Liver (tissue), 9 donors: ENCODE measurements around the gene CREB3L2. TPM values are rescaled to one million over a fixed set of nuclear protein-coding genes. Genes with fewer than 3 reads are reported as not detected.

Source experiments
- DNase-seq: peaks from one replicate; pipeline ENCODE4 v3.0.0-alpha.2; 2017; ENCODE audit warnings: low spot score
- H3K27ac ChIP-seq, 2 donors: one replicate each; pipeline ENCODE4 v1.7.0; 2013; ENCODE audit warnings: inconsistent platforms in 2 of 2, low read length in 2 of 2, control low read depth in 1 of 2, low read depth in 1 of 2, mild to moderate bottlenecking in 1 of 2
- H3K27me3 ChIP-seq, 4 donors: one replicate each; pipeline versions ENCODE4 v1.6.1 to v1.7.0; 2013; ENCODE audit warnings: low read length in 3 of 4, inconsistent platforms in 1 of 4, mild to moderate bottlenecking in 1 of 4, moderate library complexity in 1 of 4; ENCODE audit not compliant: control insufficient read depth in 4 of 4, insufficient read depth in 4 of 4
- H3K36me3 ChIP-seq, 4 donors: one replicate each; pipeline versions ENCODE4 v1.6.1 to v1.7.0; 2013; ENCODE audit warnings: low read length in 3 of 4, mild to moderate bottlenecking in 3 of 4, low read depth in 1 of 4, moderate library complexity in 1 of 4; ENCODE audit not compliant: control insufficient read depth in 4 of 4, insufficient read depth in 3 of 4
- H3K4me1 ChIP-seq, 4 donors: one replicate each; pipeline versions ENCODE4 v1.6.1 to v1.7.0; 2013; ENCODE audit warnings: low read length in 3 of 4, mild to moderate bottlenecking in 3 of 4, moderate library complexity in 1 of 4; ENCODE audit not compliant: control insufficient read depth in 4 of 4, insufficient read depth in 4 of 4
- H3K4me3 ChIP-seq, 3 donors: one replicate each; pipeline versions ENCODE4 v1.6.1 to v1.7.0; 2013; ENCODE audit warnings: low read length in 3 of 3, control low read depth in 1 of 3, low read depth in 1 of 3, mild to moderate bottlenecking in 1 of 3
- H3K9ac ChIP-seq, 2 donors: one replicate each; pipeline ENCODE4 v1.7.0; 2013; ENCODE audit warnings: low read length in 2 of 2, mild to moderate bottlenecking in 2 of 2, moderate library complexity in 2 of 2, control low read depth in 1 of 2, low read depth in 1 of 2
- H3K9me3 ChIP-seq, 4 donors: one replicate each; pipeline versions ENCODE4 v1.6.1 to v1.7.0; 2013; ENCODE audit warnings: low read length in 3 of 4; ENCODE audit not compliant: control insufficient read depth in 4 of 4
- ATF3 ChIP-seq: IDR thresholded peaks from 2 replicates; pipeline ENCODE4 v1.6.1; 2016; ENCODE audit warnings: antibody characterized with exemption
- CTCF ChIP-seq: fragments of 150-350 bp; IDR thresholded peaks from 2 replicates; pipeline ENCODE4 v1.5.1; 2017; ENCODE audit warnings: improper control_type of control experiment, low read depth, low read length; ENCODE audit not compliant: missing input control
- EGR1 ChIP-seq, 2 donors: IDR thresholded peaks; 2 replicates each; pipeline ENCODE4 v1.6.1; 2016 to 2018; ENCODE audit warnings: antibody characterized with exemption in 2 of 2, low read depth in 2 of 2
- FOXA1 ChIP-seq: IDR thresholded peaks from 2 replicates; pipeline ENCODE4 v1.6.1; 2016; ENCODE audit warnings: antibody characterized with exemption
- FOXA2 ChIP-seq: IDR thresholded peaks from 2 replicates; pipeline ENCODE4 v1.6.1; 2016; ENCODE audit warnings: antibody characterized with exemption
- GABPA ChIP-seq, 2 donors: IDR thresholded peaks in 1 of 2; conservative IDR thresholded peaks in 1 of 2; 2 replicates each; pipeline ENCODE4 v1.6.1; 2016; ENCODE audit warnings: antibody characterized with exemption in 2 of 2, mild to moderate bottlenecking in 1 of 2, moderate library complexity in 1 of 2
- HNF4A ChIP-seq, 2 donors: conservative IDR thresholded peaks; 2 replicates each; pipeline ENCODE4 v1.6.1; 2016; ENCODE audit warnings: antibody characterized with exemption in 2 of 2, mild to moderate bottlenecking in 2 of 2
- HNF4G ChIP-seq: IDR thresholded peaks from 2 replicates; pipeline ENCODE4 v1.6.1; 2016; ENCODE audit warnings: antibody characterized with exemption
- JUND ChIP-seq, 2 donors: IDR thresholded peaks; 2 replicates each; pipeline ENCODE4 v1.6.1; 2016; ENCODE audit warnings: antibody characterized with exemption in 2 of 2
- MAX ChIP-seq: IDR thresholded peaks from 2 replicates; pipeline ENCODE4 v1.6.1; 2016; ENCODE audit warnings: antibody characterized with exemption
- NR2F2 ChIP-seq: IDR thresholded peaks from 2 replicates; pipeline ENCODE4 v1.6.1; 2016; ENCODE audit warnings: antibody characterized with exemption
- RAD21 ChIP-seq, 2 donors: IDR thresholded peaks; 2 replicates each; pipeline ENCODE4 v1.6.1; 2016; ENCODE audit warnings: antibody characterized with exemption in 2 of 2, mild to moderate bottlenecking in 2 of 2
- RXRA ChIP-seq, 2 donors: IDR thresholded peaks; 2 replicates each; pipeline ENCODE4 v1.6.1; 2017 to 2018; ENCODE audit warnings: antibody characterized with exemption in 2 of 2, mild to moderate bottlenecking in 1 of 2
- SP1 ChIP-seq: IDR thresholded peaks from 2 replicates; pipeline ENCODE4 v1.6.1; 2018; ENCODE audit warnings: antibody characterized with exemption, mild to moderate bottlenecking
- TAF1 ChIP-seq: conservative IDR thresholded peaks from 2 replicates; pipeline ENCODE4 v1.6.1; 2016; ENCODE audit warnings: antibody characterized with exemption, mild to moderate bottlenecking
- YY1 ChIP-seq: IDR thresholded peaks from 2 replicates; pipeline ENCODE4 v1.6.1; 2016; ENCODE audit warnings: antibody characterized with exemption, mild to moderate bottlenecking
- WGBS: extraction: QIAGEN DNeasy Blood & Tissue Kit; methylation state at CpG from one replicate; pipeline ENCODE4 v1.1.7; 2013; 5-methylcytosine and 5-hydroxymethylcytosine counted together
- polyA plus RNA-seq, 2 donors: library from polyadenylated mRNA; stranded (reverse) in 1 of 2; unstranded in 1 of 2; fragments of 200-250 nt in 1 of 2; fragments of >200 nt in 1 of 2; fragmentation: Nextera tagmentation in 1 of 2; extraction: Ambion mirVana in 1 of 2; gene quantifications; one replicate each; pipeline versions ENCODE4 v1.2.1 to v1.2.3, GENCODE V29; 2013 to 2015
- total RNA-seq, 2 donors: library from RNA; depleted of rRNA; stranded (reverse); fragments of >200 nt; gene quantifications; one replicate each; pipeline ENCODE4 v1.2.3, GENCODE V29; 2014
- TF ChIP-seq, protein P1 (sequence below): IDR thresholded peaks from 2 replicates; pipeline ENCODE4 v1.6.1; 2016; ENCODE audit warnings: antibody characterized with exemption
- TF ChIP-seq, protein P2 (sequence below): IDR thresholded peaks from 2 replicates; pipeline ENCODE4 v1.6.1; 2016; ENCODE audit warnings: antibody characterized with exemption, mild to moderate bottlenecking
- donor health status: healthy.
- donor health status: healthy.
- donor health status: healthy.
- donor health status: healthy.
- donor health status: healthy.

The CREB3L2 gene
- total and polyA plus RNA-seq, 4 donors: 6.7 to 16.6 (median 9.9) TPM

DNA sequence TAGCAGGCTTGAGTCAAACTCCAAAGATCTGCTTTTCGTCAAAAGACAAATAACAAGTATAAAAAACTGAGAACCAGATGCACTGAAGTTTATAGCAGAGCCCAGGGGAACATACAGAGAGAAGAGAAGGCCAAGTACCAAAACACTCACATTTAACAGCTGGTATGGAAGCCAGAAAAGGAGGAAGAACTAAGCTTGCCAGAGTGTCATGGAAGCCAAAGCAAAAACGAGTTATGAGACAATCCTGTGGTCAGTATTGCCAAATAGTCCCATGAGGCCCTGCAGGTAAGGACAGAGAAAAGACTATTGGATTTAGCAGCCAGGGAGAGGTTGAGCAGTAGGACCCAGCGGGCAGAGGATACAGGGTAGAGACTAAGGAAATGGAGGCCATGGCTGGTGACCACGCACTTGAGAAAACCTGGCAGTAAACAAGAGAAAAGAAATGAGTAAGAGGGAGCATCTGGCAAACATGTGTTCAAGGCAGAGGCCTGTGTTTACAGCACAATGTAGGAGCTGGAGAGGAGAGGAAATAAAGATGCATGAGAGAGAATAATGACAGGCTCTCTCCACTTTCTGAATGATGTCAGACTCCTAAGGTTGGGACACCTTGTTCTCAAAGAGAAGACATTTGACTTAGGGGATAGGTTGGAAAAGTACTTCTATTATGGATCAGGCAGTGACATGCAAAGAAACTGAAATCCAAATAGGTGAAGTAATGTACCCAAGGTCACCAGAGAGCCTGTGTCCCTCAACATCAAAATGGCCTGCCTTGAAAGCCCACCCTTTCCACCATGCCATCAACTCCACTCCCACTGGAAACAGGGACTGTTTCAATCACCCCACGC lies 9.1 kb downstream of the CREB3L2 start:
- Histone ChIP-seq H3K4me3 (no peak overlapping the region), H3K36me3 (no peaks in the 10 kb centered on the region), H3K27me3 (no peaks in the 10 kb centered on the region), H3K9me3 (no peaks in the 10 kb centered on the region), H3K9ac (no peak overlapping the region), H3K27ac (peak overlapping the region; percentile 63 to 64), H3K4me1 (peaks cover 6 to 27% (median 6%) of the 10 kb centered on the region in 4 donors)
- no peak for TF ChIP-seq RAD21 (IDR thresholded peaks at IDR 0.05)
- peak; percentile 45 for TF ChIP-seq YY1
- no peak for DNase-seq
- 62% methylated on average over 5 of the region's 5 CpGs for WGBS

DNA sequence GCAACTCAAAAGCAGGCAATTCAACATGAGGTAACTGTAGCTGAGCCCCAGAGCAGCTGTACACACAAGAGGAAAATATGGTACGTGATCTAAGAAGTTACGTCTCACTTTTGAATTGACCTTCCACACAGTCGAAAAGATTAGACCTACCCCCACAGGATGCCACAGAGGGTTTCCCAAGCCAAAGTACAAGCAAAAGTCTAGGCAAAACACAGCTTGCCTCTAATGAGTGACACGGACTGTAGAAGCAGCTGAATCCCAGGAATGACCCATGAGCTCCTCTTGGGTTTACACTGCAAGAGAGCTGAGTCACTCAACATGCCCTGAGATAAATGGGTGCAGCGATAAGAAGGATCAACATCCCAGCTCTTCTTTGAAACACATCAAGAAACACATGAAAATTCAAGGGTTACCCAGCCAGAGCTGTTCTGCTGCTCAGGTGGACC lies 9.8 kb downstream of the CREB3L2 start:
- no peak for TF ChIP-seq CTCF
- TF ChIP-seq EGR1 (IDR thresholded peaks at IDR 0.05; ENCODE audit: low read depth in 2 of 2): no peak
- TF ChIP-seq MAX: no peak
- no peak for TF ChIP-seq FOXA1
- TF ChIP-seq RXRA (IDR thresholded peaks at IDR 0.05): no peak
- TF ChIP-seq NR2F2: no peak
- no peak for TF ChIP-seq RAD21 (IDR thresholded peaks at IDR 0.05)
- TF ChIP-seq GABPA (IDR thresholded peaks at IDR 0.05 in 1 of 2, conservative IDR thresholded peaks at IDR 0.05 in 1 of 2): no peak
- no peak for TF ChIP-seq SP1
- no peak for TF ChIP-seq FOXA2
- TF ChIP-seq JUND (IDR thresholded peaks at IDR 0.05): no peak
- TF ChIP-seq, protein P1, sequence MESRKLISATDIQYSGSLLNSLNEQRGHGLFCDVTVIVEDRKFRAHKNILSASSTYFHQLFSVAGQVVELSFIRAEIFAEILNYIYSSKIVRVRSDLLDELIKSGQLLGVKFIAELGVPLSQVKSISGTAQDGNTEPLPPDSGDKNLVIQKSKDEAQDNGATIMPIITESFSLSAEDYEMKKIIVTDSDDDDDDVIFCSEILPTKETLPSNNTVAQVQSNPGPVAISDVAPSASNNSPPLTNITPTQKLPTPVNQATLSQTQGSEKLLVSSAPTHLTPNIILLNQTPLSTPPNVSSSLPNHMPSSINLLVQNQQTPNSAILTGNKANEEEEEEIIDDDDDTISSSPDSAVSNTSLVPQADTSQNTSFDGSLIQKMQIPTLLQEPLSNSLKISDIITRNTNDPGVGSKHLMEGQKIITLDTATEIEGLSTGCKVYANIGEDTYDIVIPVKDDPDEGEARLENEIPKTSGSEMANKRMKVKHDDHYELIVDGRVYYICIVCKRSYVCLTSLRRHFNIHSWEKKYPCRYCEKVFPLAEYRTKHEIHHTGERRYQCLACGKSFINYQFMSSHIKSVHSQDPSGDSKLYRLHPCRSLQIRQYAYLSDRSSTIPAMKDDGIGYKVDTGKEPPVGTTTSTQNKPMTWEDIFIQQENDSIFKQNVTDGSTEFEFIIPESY: no peak
- no peak for TF ChIP-seq ATF3
- TF ChIP-seq TAF1: no peak
- no peak for TF ChIP-seq HNF4A (conservative IDR thresholded peaks at IDR 0.05)
- no peak for TF ChIP-seq HNF4G
- TF ChIP-seq, protein P2, sequence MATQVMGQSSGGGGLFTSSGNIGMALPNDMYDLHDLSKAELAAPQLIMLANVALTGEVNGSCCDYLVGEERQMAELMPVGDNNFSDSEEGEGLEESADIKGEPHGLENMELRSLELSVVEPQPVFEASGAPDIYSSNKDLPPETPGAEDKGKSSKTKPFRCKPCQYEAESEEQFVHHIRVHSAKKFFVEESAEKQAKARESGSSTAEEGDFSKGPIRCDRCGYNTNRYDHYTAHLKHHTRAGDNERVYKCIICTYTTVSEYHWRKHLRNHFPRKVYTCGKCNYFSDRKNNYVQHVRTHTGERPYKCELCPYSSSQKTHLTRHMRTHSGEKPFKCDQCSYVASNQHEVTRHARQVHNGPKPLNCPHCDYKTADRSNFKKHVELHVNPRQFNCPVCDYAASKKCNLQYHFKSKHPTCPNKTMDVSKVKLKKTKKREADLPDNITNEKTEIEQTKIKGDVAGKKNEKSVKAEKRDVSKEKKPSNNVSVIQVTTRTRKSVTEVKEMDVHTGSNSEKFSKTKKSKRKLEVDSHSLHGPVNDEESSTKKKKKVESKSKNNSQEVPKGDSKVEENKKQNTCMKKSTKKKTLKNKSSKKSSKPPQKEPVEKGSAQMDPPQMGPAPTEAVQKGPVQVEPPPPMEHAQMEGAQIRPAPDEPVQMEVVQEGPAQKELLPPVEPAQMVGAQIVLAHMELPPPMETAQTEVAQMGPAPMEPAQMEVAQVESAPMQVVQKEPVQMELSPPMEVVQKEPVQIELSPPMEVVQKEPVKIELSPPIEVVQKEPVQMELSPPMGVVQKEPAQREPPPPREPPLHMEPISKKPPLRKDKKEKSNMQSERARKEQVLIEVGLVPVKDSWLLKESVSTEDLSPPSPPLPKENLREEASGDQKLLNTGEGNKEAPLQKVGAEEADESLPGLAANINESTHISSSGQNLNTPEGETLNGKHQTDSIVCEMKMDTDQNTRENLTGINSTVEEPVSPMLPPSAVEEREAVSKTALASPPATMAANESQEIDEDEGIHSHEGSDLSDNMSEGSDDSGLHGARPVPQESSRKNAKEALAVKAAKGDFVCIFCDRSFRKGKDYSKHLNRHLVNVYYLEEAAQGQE: no peak
- TF ChIP-seq YY1: no peak

More for the DNA sequence above, 9.8 kb downstream of the CREB3L2 start:
- Histone ChIP-seq H3K4me1 (peaks cover 6 to 27% (median 8%) of the 10 kb centered on the region in 4 donors), H3K9ac (no peak overlapping the region), H3K4me3 (no peak overlapping the region), H3K27ac (peak overlapping the region; percentile 63 to 64), H3K9me3 (no peaks in the 10 kb centered on the region), H3K27me3 (no peaks in the 10 kb centered on the region), H3K36me3 (no peaks in the 10 kb centered on the region)
- no peak for DNase-seq
- WGBS: 70% methylated on average over 5 of the region's 5 CpGs
